HG03196 (cell line): ENCODE data around the gene OBSCN.

ENCODE experiments used
- ATAC-seq: cut with Tn5 transposase; IDR thresholded peaks from one replicate; pipeline ENCODE4 v1.9.1; 2021; ENCODE audit not compliant: unreplicated experiment

The OBSCN gene

DNA sequence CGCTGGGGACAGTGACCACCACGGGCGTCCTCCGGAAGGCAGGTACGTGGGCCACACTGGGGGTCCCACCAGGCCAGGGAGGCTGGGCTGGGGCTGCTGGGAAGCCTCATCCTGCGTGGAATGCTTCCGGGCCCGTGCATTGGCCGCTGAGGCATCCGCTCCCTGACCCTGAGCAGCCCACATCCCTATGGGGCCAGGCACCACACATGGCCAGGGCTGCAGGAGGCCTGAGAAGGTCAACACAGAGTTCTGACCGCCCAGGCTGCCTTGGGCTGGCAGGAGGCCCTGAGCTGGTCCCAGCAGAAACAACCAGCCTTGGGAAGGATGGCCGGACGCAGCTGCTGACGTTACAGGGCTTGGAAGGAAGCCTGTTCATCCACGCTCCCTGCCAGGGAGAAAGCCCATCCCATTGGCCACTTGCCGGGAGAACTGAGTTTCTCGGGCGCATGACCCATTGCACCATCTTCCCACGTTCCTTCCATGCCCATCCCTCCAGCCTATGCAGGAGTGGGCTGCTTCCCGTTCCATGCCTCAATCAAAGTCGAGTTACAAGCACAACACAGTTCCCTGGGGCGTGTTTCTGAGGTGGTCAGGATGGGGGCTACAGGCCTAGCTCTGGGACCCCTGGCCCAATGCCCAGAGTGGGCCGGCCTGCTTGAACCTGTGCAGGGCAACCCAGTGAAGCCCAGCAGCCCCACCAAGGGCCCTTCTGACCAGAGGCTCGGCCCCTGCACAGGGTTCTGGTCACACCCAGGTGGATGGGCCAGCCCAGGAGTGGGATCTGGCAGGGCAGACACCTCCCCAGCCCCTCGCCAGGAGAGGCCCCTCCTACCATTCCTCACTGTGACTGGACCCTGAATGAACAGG is 167.1 kb downstream of the OBSCN start:
- no peak for ATAC-seq

DNA sequence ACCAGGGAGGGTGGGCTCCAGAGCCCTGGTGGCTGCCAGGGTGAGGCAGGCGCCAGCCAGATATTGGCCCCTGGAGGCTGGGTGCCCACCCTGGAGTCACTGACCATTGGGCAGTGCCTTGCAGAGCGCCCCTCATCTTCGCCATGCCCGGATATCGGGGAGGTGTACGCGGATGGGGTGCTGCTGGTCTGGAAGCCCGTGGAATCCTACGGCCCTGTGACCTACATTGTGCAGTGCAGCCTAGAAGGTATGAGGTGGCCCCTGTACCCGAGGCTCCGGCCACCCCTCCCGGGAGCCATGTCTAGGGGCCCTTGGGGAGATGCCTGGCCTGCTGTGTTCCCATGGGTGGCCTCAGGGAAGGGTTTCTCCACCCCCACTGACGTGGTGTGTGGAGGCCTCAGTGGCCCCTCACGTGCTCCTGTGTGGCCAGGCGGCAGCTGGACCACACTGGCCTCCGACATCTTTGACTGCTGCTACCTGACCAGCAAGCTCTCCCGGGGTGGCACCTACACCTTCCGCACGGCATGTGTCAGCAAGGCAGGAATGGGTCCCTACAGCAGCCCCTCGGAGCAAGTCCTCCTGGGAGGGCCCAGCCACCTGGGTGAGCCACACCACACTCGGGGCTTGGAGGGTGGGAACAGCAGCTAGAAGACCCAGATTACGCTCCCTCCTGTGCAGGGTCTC is 167.9 kb downstream of the OBSCN start:
- ATAC-seq: no peak

DNA sequence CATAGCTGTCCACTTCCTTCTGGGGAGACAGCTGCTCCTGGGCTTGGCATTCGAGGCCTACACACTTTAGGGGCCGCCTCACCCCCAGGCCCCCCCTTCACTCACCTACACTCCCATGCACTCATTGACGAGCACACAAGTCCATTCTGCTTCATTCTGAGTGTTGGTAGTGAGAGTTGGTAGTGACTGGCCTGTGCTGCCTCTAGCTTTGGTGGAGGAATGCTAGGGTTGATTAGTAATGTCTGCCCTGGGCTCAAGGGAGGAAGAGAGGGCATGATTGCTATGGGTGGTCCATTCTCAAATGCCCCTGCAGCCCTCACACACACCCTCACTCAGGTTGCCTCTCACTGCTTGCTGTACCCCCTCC is 168.4 kb downstream of the OBSCN start:
- no peak for ATAC-seq

DNA sequence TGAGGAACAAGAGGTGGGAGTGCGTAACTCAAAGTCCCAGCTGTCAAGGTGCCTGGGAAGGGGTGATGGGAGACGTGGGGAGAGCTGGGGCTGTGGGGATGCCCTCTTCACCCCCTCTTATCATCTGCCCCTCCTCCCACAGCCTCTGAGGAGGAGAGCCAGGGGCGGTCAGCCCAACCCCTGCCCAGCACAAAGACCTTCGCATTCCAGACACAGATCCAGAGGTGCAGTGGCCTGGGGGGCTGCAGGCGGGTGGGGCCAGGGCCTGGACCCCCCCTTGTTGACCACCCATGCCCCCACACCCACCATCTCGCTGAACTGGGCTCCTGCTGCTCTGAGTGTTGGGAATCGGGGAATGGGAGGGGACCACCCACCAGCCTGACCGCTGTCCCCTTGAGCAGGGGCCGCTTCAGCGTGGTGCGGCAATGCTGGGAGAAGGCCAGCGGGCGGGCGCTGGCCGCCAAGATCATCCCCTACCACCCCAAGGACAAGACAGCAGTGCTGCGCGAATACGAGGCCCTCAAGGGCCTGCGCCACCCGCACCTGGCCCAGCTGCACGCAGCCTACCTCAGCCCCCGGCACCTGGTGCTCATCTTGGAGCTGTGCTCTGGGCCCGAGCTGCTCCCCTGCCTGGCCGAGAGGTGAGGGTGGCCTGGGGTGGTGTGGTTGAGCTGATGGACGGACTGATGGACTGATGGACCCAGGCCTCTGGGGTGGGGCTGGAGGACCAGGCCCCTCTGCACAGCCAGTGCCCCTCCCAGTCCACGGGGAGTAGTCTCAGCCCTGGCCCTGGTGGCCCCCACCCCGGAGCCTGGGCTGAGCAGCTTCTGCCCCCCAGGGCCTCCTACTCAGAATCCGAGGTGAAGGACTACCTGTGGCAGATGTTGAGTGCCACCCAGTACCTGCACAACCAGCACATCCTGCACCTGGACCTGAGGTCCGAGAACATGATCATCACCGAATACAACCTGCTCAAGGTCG is 169.1 kb downstream of the OBSCN start:
- no peak for ATAC-seq

DNA sequence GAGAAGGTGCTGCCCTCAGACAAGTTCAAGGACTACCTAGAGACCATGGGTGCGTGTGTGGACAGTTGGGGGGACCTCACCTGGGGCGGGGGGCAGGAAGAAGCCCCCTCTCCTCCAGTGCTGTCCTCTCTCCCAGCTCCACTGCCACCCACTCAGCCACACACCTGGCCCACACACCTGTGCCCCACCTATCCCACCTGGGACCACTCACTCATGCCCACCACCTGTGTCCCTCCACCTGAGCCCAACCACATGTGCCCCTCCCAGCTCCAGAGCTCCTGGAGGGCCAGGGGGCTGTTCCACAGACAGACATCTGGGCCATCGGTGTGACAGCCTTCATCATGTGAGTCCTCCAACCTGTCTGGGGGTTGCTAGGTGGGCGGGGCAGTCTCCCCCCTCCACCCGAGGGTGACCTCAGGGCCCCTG is 169.8 kb downstream of the OBSCN start:
- ATAC-seq: no peak

DNA sequence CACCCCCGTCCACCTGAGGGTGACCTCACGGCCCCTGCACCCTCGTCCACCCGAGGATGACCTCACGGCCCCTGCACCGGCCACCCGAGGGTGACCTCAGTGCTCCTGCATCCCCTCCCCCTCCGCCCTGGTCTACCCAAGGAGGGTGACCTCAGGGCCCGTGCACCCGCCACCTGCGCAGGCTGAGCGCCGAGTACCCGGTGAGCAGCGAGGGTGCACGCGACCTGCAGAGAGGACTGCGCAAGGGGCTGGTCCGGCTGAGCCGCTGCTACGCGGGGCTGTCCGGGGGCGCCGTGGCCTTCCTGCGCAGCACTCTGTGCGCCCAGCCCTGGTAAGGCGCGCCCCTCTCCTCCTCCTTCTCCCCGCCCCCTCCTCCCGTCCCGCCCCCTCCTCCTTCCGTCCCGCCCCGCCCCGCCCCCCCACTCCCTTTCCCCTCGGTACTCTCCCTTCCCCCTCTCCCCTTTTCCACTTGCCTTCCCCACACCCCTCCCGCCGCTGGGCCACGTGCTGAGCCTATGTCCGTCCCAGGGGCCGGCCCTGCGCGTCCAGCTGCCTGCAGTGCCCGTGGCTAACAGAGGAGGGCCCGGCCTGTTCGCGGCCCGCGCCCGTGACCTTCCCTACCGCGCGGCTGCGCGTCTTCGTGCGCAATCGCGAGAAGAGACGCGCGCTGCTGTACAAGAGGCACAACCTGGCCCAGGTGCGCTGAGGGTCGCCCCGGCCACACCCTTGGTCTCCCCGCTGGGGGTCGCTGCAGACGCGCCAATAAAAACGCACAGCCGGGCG is 170.4 kb downstream of the OBSCN start:
- no peak for ATAC-seq

DNA sequence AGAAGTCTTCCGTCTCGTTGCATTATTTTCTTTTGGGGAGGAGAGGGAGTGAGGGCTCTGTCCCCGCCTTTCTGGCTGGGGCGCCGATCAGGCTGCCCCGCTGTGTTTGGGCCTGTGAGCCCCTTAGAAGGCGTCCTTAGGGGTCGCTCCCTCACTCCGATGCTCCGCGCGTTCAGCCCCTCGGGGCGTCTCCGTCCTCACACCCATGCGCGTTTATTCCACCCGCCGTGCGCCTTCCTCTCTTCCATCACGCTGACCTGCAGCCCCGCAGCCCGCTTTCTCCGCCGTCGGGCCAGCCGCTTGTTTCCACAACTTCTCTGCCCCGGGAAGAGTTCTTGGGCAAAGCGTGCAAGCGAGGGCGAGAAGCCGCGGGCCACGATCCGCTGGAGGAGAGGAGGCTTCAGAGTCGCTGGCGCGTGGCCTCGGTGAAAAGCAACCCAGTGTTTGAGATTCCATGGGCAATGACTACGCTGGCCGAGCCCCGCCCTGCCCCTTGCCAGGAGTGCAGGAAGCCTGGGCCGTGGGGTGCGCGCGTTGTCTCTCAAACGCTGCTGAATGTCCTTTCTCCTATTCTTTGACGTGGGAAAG is 171.1 kb downstream of the OBSCN start:
- ATAC-seq: no peak

DNA sequence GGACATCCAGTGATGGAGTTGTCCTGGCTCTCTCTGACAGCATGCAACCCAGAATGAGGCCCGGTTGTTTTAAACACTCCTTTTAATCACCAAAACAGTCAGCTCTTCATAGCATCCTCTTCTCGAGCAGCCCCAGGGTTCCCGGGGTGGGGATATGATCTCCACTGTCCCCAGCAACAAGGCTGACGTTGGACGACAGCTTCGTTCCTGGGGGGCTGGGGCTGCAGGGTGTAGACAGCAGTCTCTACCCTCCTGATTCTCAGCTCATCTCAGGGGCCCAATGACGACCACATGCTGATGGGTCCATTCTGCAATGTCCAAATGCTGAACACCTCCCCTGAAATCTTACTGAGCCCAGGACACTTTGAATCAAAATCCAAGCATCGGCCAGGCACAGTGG is 171.8 kb downstream of the OBSCN start:
- ATAC-seq: no peak

DNA sequence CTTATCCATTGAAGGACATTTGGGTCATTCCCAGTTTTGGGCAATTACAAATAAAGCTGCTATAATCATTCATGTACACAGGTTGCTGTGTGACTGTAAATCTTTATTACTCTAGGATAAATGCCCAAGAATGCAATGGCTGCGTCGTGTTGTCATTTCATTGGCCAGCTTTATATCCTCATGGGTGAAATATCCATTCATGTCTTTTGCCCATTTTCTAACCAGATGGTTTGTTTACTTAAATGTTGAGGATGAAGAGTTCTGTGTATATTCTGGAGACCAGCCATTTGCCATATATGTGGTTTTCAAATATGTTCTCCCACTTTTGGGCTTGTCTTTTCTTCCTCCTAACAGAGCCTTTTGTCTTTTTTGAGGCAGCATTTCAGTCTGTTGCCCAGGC is 173.5 kb downstream of the OBSCN start:
- no peak for ATAC-seq

DNA sequence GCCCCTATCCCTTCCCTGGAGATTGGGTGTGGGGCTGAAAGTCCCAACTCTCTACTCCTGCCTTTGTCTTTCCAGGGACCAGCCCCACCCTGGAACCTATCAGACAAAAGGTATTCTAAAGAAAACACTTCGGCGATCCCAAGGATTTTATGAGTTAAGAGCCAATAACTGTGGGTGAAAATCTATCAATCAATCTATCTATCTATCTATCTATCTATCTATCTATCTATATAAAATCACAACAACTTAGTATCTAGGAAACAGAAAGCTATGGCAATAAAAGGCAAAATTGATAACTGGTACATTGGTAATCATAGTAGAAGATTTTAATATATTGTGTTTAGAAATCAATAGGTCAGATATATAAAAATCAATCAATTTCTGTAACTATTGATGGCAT is 175.9 kb downstream of the OBSCN start:
- ATAC-seq: no peak

DNA sequence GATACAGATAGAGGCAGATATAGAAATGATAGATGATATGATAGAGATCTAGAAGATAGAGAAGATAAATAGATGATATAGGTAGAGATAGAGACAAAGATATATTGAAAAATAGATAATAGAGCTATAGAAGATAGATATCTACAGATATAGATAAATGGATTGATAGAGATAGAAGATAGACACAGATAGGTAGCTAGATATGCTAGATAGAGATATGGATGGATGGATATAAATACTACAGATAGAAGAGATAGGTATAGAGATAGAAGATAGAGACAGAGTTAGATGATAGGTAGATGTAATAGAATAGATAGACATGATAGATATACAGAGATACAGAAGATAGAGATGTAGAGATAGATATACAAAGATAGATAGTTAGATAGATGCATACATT is 177.4 kb downstream of the OBSCN start:
- ATAC-seq: no peak

DNA sequence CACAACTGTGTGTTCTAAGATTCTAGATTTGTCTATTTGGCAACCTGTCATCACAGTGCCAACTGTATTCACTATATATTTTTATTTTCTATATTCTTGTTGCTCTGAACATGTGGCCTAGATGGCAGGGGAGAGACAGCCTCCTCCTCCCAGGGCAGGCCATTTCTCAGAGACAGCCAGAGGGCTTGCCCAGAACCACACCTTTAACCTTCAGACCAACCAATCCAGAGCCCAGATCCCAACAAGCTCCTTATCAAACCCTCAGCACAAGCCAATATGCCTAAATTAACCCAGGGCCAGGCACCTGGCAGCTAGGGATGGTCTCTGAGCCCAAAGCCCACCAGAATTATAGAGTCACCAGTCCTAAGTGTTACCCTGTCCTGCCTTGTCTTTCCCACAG is 179.5 kb downstream of the OBSCN start:
- ATAC-seq: no peak

DNA sequence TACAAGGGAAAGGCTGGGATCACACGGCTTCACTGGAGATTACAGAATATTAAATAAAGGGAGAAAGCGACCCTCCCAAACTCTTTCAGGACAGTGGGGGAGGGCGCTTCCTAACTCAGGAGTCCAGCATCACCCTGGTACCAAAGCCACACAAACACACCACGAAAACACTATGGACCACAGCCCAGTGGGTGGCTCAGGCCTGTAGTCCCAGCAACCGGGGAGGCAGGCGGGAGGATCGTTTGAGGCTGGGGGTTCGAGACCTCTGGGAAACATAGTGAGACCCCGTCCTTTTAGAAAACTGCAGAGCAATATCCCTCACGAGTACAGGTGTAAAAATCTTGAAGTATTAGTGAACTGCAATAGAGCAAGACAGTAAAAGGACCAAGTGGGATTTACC is 182.8 kb downstream of the OBSCN start:
- ATAC-seq: no peak

DNA sequence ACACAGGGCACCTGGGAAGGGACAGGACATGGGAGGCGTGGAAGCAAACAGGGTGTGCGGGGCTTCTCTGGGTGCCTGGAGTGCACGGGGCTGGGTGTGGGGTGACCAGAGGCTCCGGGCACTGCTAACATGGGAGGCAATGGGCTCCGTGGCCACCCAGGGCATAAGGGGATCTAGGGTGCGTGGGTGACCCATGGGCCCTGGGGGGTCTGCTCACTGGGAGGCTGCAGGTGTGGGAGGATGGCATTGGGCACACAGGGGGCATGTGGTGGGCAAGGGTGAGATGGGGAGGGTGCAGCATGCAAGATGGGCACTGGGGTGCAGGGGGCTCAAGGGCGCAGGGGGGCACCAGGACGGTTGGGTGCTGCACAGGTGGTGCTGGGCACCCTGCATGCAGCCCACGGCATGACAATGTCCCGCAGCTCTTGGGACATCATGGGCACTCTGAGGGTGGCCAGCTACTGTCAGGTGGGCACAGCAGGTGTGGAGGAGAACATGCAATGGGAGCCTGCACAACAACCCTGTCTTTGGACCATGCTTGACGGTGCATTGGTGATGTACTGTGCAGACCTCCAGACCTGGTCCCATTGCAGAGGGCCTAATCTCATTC is 183.7 kb downstream of the OBSCN start:
- no peak for ATAC-seq

DNA sequence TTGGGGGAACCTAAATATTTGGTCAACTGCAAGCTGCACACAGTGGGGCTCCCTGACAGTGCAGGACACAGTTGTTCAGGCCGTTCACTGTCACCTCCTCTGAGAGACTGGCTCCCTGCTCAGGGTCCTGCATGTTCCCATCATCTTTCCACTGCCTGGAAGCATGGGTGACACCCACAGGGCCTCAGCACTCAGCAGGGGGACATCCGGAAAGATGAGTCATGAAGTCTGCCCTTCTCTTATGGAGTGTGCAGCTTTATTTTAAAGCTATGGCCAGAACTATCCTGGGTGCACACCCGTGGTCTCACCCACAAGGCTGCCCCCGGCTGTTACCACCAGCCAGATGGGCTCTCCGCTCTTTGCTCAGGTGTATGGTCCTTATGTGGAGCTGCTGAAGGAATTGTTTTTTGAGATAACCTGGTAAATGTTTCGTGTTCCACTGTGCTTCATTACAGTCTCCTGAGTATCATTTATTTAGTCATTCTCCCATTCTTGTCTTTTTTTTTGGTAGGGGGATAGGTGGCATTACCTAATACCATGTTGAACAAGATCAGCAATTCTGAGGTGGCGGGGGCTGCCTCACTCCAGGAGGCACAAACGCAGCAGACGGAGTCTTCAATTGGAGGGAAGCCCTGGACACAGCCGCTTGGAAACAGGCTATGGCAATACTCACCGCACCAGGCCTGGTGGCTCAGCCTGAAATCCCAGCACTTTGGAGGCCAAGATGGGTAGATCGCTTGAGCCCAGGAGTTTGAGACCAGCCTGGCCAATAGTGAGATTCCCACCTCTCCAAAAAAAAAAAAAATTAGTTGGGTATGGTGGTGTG is 184.5 kb downstream of the OBSCN start:
- no peak for ATAC-seq

DNA sequence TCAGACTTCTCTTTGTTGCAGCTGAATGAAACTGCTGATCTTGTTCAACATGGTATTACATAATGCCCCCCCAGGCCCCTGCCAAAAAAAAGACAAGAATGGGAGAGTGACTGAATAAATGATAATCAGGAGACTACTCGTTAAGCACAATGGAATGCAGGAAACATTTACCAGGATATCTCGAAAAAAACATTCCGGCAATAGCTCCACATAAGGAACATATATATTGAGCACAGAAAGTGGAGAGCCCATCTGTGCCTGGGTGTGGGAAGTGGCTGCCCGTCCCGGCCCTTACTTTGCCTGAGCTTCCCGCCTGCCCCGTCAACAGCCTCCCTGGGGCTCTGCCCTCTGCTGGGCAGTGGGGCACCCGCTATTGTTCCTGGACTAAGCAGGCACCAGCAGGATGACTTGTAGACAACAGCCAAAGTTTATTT is 185.4 kb downstream of the OBSCN start:
- no peak for ATAC-seq

DNA sequence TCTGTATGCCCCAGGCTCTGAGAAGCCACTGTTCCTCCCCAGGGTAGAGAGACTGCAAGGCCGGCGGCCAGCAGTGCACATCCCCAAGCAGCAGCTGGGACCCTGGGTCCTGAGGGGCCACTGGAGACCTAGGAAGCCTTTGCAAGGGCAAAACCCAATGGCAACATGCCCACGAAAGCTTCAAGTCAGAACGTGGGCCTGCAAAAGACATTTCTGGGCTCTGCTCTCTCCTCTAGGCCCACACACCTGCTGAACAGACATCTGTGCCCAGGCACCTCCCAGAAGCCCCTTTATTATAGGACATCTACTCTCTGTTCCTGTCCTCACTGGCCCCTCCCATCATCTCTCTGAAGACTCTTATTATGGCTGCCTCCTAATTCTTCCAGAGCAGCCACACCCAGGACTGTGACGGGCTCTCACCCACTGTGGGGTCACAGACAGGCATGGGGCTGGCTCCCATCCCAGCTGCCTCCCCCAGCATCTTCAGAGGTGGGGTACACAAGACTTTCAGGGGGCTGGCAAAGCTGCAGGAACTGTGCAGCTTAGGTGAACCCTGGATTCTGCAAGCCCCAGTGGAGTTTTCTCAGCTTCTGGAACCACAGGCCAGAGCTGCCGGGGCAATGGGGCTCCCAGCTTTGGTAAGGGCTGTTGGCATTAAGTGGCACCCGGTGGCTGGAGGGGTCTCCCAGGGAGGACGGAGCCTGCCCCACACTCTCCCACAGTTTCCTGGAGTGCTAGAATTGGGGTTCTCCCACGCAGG is 186.1 kb downstream of the OBSCN start:
- no peak for ATAC-seq
